ENCODE results near the gene HOXC9.

HOXC9 gene

DNA sequence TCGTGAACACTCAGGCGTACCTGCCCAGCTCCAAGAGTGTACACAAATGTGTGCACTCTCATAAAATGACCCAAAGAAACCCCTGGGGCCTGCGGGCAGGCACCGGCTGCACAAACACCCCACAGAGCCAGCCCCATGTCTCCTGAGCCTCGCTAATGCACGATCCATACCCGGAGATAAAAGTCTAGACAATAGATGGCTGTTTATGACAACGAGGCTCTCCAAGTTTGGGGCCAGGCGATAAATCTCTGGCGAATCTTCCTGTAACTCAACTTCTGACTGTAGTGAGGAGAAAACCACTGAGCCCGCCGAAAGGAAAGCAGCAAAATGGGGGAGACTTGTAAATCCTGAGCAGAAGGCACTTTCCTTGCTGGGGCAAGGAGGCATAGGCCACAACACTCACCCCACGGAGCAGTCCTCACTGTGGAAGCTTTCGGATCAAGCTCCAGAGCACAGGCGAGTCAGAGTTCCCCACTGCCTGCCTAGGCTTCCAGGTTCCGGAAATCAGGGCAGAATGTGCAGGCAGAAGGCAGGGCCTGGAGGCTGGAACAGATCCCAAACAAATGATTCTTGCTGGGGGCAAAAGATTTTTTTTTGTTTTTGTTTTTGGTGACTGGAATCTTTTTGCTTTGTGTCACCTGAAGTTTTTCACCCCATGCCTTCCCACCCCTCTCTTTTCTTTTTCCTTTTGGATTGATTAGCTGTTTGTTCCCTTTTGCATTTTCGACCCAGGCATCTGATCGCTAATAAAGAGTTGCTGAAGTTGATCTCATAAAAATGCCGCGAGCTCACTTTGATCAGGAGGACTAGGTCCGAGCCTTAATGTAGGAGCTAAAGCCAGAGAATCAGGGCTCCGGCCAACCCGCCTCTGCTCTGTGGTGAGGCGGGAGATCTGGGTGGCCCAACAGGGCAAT, 31.5 kb upstream of the HOXC9 start:
- DNase-seq (ENCODE audit: low read depth): no peak
- TF ChIP-seq, protein P1, sequence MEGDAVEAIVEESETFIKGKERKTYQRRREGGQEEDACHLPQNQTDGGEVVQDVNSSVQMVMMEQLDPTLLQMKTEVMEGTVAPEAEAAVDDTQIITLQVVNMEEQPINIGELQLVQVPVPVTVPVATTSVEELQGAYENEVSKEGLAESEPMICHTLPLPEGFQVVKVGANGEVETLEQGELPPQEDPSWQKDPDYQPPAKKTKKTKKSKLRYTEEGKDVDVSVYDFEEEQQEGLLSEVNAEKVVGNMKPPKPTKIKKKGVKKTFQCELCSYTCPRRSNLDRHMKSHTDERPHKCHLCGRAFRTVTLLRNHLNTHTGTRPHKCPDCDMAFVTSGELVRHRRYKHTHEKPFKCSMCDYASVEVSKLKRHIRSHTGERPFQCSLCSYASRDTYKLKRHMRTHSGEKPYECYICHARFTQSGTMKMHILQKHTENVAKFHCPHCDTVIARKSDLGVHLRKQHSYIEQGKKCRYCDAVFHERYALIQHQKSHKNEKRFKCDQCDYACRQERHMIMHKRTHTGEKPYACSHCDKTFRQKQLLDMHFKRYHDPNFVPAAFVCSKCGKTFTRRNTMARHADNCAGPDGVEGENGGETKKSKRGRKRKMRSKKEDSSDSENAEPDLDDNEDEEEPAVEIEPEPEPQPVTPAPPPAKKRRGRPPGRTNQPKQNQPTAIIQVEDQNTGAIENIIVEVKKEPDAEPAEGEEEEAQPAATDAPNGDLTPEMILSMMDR (conservative IDR thresholded peaks at IDR 0.05; ENCODE audit: control insufficient read depth, insufficient read depth, low read depth, low read length): no peak
- H3K4me3 ChIP-seq (ENCODE audit: control insufficient read depth, low read depth, low read length): no peak overlapping the region

DNA sequence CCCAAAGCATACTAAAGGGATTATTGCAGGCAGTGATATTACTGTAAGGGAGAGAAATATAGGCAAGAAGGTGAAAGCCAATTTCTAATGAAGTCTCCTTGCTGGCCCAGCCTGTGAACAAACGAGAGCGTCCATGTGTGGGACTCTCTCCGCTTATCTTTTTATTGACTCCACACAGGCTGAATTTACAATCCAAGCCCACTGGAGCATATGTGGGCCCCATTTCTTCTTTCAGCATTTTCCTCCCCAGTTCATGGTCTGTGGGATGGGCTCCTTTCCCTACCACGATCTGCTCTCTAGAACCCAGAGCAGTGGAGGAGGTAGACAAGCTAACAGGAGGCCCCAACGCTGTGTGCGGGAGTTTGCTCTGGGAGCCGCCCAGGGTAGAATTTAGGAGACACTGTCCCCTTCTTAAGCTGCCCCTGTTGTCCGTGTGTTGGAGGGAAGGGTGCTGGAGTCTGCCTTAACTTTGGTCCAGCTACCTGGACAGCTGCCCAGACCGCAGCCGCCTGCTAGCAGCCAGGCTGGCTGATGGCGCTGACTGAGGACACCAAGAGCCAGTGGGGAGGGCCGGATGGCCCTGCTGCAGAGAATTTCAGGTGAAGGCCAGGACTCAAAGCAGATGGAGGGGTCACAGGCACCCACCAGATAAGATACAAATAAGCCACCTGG, 30.2 kb upstream of the HOXC9 start:
- H3K4me3 ChIP-seq (ENCODE audit: control insufficient read depth, low read depth, low read length): no peak overlapping the region
- TF ChIP-seq, protein P1 (conservative IDR thresholded peaks at IDR 0.05; ENCODE audit: control insufficient read depth, insufficient read depth, low read depth, low read length): no peak
- DNase-seq (ENCODE audit: low read depth): no peak

DNA sequence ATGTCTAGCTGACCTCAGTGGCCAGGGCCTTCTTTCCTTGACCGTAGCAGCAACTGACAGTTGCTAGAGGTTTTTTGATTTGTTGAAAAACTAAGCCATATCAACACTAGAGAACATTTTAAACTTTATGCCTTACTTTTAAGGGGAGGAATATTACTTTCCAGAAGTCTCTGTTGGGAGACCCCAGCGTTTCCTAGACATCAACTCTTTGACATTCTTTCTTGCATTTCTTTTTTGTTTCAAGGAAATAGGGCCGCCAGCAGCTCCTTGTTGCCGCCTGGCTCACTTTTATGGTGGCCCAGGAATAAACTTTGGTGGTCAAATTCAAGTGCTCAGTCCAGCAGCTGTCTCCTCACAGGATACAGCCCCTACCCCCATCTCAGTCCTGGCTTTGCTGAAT, 29.5 kb upstream of the HOXC9 start:
- TF ChIP-seq, protein P1 (conservative IDR thresholded peaks at IDR 0.05; ENCODE audit: control insufficient read depth, insufficient read depth, low read depth, low read length): no peak
- DNase-seq (ENCODE audit: low read depth): no peak
- H3K4me3 ChIP-seq (ENCODE audit: control insufficient read depth, low read depth, low read length): no peak overlapping the region

DNA sequence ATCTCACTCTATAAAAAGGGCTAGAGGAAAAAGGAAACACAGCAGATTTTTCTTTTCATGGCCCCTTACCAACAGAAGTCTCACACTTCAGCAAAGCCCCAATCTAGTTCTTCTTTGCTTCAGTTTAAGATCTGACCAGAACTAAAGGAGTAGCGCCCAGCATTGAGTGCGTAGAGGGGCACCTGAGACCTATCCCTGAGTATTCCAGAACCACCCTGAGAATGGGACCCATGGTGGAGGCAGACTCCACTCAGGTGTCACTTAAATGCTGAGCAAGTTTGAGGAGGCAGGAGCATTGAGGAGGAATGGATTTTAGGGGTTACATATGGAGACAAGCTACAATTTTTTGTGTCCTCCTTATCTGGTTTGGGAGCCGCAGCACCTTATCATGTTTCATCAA, 28.8 kb upstream of the HOXC9 start:
- DNase-seq (ENCODE audit: low read depth): no peak
- TF ChIP-seq, protein P1 (conservative IDR thresholded peaks at IDR 0.05; ENCODE audit: control insufficient read depth, insufficient read depth, low read depth, low read length): no peak
- no peak overlapping the region for H3K4me3 ChIP-seq (ENCODE audit: control insufficient read depth, low read depth, low read length)

DNA sequence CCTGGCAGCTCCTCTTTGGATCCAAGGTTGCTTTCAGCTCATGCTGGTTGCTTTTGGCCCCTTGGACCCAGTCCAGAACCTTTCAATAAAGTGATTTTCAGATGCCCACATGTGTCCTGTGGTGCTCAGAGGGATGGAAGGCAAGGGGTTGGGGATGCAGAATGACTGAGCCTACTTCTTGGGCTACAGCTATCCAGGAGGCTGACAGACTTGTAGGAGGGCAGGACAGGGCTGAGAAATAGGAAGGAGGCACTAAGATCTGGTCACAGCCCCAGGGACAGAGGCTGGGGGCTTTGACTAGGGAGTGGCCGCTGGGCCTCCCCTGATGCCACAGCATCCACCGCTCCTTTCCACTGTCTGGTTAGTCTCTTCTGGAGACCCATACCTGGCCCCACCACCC, 28.3 kb upstream of the HOXC9 start:
- no peak overlapping the region for H3K4me3 ChIP-seq (ENCODE audit: control insufficient read depth, low read depth, low read length)
- no peak for DNase-seq (ENCODE audit: low read depth)
- TF ChIP-seq, protein P1 (conservative IDR thresholded peaks at IDR 0.05; ENCODE audit: control insufficient read depth, insufficient read depth, low read depth, low read length): no peak

DNA sequence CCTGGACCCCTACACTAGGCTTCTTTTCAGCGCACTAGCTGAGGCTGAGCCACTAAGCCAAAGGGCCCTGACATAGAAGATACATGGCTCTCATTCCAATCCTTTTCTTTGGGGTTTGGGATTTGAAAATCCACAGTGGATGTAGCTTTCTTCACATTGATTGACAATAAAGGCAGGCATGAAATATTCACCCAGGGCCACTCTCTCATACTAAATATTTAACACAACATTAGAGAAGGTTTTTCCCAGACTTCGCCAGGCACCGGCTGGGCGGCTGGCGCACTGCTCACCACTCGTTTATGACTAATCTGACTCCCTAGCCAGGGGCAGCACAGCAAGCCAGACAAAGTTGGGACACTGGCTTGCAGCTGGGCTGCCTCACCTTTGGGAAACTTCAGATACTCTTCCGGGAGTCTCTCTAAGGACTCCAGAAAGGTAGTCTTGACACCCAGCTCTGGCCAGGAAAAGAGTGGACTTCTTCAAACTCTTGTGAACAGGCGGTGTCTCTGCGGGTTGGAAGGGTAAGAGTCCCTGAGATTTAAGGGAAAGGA, 27.7 kb upstream of the HOXC9 start:
- no peak overlapping the region for H3K4me3 ChIP-seq (ENCODE audit: control insufficient read depth, low read depth, low read length)
- TF ChIP-seq, protein P1 (conservative IDR thresholded peaks at IDR 0.05; ENCODE audit: control insufficient read depth, insufficient read depth, low read depth, low read length): no peak
- DNase-seq (ENCODE audit: low read depth): peak; percentile 48

Measured in fibroblast of mammary gland (primary cell).